ENCODE data around the gene SCAPER. TPM values are rescaled to one million over a fixed set of nuclear protein-coding genes. Genes with fewer than 3 reads are reported as not detected.

Gene SCAPER
- total RNA-seq, 1 experiment from 2014 or later: 15.3 TPM

DNA sequence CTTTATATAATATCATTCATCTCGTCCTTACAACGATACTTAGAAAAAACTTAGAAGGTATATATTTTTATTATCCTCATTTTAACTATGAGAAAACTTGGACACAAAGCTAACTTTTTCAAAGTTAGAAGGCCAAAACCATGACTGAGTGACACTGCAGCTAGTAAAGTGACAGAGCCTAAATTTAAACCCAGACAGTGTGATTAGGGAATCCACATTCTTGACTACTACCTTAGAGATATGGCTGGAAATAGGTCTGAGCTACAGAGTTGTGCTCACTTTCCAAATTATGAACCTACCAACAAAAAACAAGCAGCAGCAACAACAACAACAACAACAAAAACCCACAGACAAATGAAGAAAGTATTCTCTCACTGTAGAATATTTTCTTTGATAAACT, 236.2 kb downstream of the SCAPER start:
- ATAC-seq (no peak), DNase-seq (ENCODE audit: low read depth, low spot score) (no peak)
- Histone ChIP-seq H3K4me1 (ENCODE audit: control insufficient read depth, insufficient read depth, low read length) (no peaks in the 10 kb centered on the region), H3K27ac (ENCODE audit: low read length) (no peak overlapping the region), H3K36me3 (ENCODE audit: control insufficient read depth, insufficient read depth, low read length) (no peaks in the 10 kb centered on the region), H3K27me3 (ENCODE audit: control insufficient read depth, insufficient read depth, low read length) (no peaks in the 10 kb centered on the region), H3K9me3 (ENCODE audit: control insufficient read depth, insufficient read depth, low read depth, low read length) (no peaks in the 10 kb centered on the region), H3K4me3 (ENCODE audit: low read depth in 2 of 2, low read length in 2 of 2) (no peak overlapping the region)
- TF ChIP-seq, protein P1, sequence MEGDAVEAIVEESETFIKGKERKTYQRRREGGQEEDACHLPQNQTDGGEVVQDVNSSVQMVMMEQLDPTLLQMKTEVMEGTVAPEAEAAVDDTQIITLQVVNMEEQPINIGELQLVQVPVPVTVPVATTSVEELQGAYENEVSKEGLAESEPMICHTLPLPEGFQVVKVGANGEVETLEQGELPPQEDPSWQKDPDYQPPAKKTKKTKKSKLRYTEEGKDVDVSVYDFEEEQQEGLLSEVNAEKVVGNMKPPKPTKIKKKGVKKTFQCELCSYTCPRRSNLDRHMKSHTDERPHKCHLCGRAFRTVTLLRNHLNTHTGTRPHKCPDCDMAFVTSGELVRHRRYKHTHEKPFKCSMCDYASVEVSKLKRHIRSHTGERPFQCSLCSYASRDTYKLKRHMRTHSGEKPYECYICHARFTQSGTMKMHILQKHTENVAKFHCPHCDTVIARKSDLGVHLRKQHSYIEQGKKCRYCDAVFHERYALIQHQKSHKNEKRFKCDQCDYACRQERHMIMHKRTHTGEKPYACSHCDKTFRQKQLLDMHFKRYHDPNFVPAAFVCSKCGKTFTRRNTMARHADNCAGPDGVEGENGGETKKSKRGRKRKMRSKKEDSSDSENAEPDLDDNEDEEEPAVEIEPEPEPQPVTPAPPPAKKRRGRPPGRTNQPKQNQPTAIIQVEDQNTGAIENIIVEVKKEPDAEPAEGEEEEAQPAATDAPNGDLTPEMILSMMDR (IDR thresholded peaks at IDR 0.05): no peak
- no peak for TF ChIP-seq TCF7L2 (IDR thresholded peaks at IDR 0.05; ENCODE audit: low read depth, low read length)
- TF ChIP-seq, protein P2, sequence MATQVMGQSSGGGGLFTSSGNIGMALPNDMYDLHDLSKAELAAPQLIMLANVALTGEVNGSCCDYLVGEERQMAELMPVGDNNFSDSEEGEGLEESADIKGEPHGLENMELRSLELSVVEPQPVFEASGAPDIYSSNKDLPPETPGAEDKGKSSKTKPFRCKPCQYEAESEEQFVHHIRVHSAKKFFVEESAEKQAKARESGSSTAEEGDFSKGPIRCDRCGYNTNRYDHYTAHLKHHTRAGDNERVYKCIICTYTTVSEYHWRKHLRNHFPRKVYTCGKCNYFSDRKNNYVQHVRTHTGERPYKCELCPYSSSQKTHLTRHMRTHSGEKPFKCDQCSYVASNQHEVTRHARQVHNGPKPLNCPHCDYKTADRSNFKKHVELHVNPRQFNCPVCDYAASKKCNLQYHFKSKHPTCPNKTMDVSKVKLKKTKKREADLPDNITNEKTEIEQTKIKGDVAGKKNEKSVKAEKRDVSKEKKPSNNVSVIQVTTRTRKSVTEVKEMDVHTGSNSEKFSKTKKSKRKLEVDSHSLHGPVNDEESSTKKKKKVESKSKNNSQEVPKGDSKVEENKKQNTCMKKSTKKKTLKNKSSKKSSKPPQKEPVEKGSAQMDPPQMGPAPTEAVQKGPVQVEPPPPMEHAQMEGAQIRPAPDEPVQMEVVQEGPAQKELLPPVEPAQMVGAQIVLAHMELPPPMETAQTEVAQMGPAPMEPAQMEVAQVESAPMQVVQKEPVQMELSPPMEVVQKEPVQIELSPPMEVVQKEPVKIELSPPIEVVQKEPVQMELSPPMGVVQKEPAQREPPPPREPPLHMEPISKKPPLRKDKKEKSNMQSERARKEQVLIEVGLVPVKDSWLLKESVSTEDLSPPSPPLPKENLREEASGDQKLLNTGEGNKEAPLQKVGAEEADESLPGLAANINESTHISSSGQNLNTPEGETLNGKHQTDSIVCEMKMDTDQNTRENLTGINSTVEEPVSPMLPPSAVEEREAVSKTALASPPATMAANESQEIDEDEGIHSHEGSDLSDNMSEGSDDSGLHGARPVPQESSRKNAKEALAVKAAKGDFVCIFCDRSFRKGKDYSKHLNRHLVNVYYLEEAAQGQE (IDR thresholded peaks at IDR 0.05; ENCODE audit: insufficient read depth in 1 of 2, low read depth in 2 of 2, low read length in 1 of 2): no peak
- no peak for TF ChIP-seq POLR2AphosphoS5 (IDR thresholded peaks at IDR 0.05; ENCODE audit: low read depth, low read length)
- TF ChIP-seq SIN3A (IDR thresholded peaks at IDR 0.05; ENCODE audit: borderline replicate concordance, insufficient read depth, low read depth, low read length): no peak
- in situ Hi-C loops (cut with HindIII; ENCODE audit: low pct_unique_long_range_greater_than_20kb, low sequenced_read_pairs) (no loop called here), intact Hi-C loops (cut with micrococcal nuclease; ENCODE audit: unreplicated experiment) (loop anchor here (10.0 kb wide), 1 partner anchor 146 kb away; no protein-coding TSS in a partner anchor)
- ChIA-PET POLR2A (no interaction called here), CTCF (no interaction called here)
- no TSS peak for BruUV-seq (replicated peaks)

DNA sequence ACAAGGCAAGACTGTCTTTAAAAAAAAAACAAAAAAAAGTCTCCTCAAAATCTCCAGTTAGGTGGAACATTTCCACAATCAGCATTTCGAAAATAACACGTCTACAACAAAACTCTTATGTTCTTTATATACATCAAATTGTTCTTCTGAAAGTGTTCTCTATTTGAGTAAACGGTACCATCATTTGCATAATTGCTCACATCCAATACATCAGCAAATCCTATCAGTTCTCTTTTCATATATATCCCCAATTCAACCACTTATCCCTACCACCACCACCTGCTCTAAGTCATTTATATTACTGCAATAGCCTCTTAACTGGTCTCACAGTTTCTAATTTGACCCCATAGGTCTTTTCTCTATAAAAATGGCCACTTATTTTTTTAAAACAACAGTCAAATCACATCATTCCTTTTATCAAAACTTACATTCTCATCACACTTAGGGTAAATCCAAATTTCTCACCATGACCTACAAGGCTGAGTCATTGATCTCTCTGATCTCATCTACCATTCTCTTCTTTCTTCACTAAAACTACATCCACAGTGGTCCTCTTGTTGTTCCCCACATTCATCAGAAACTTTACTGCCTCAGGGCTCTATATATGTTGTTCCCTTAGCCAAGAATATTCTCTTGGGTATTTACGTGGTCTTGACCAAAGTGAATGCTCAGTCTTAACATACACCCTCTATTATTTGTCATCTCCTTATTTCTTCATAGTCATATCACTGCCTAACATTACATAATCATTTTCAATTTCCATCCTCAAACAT, 237.0 kb downstream of the SCAPER start:
- H3K27me3 ChIP-seq (ENCODE audit: control insufficient read depth, insufficient read depth, low read length): no peaks in the 10 kb centered on the region
- no TSS peak for BruUV-seq (replicated peaks)
- H3K9me3 ChIP-seq (ENCODE audit: control insufficient read depth, insufficient read depth, low read depth, low read length): no peaks in the 10 kb centered on the region
- no peaks in the 10 kb centered on the region for H3K36me3 ChIP-seq (ENCODE audit: control insufficient read depth, insufficient read depth, low read length)
- no peak overlapping the region for H3K27ac ChIP-seq (ENCODE audit: low read length)
- intact Hi-C loops (cut with micrococcal nuclease; ENCODE audit: unreplicated experiment) (loop anchor here (10.0 kb wide), 1 partner anchor 147 kb away; no protein-coding TSS in a partner anchor), in situ Hi-C loops (cut with HindIII; ENCODE audit: low pct_unique_long_range_greater_than_20kb, low sequenced_read_pairs) (no loop called here)
- DNase-seq (ENCODE audit: low read depth, low spot score): no peak
- no peak overlapping the region for H3K4me3 ChIP-seq (ENCODE audit: low read depth in 2 of 2, low read length in 2 of 2)
- TF ChIP-seq, protein P1 (IDR thresholded peaks at IDR 0.05): no peak
- TF ChIP-seq TCF7L2 (IDR thresholded peaks at IDR 0.05; ENCODE audit: low read depth, low read length): no peak
- TF ChIP-seq POLR2AphosphoS5 (IDR thresholded peaks at IDR 0.05; ENCODE audit: low read depth, low read length): no peak
- TF ChIP-seq, protein P2 (IDR thresholded peaks at IDR 0.05; ENCODE audit: insufficient read depth in 1 of 2, low read depth in 2 of 2, low read length in 1 of 2): no peak
- TF ChIP-seq SIN3A (IDR thresholded peaks at IDR 0.05; ENCODE audit: borderline replicate concordance, insufficient read depth, low read depth, low read length): no peak
- no peak for ATAC-seq
- ChIA-PET CTCF (no interaction called here), POLR2A (no interaction called here)
- H3K4me1 ChIP-seq (ENCODE audit: control insufficient read depth, insufficient read depth, low read length): no peaks in the 10 kb centered on the region
